Heart left ventricle (tissue), 13 donors: ENCODE results near the gene DAB2IP.

Experiments used
- CTCF ChIP-seq, 12 donors: fragments of 200-600 bp; sonication (generic) in 4 of 12; IDR thresholded peaks; one replicate each; pipeline versions ENCODE4 v1.5.0 to v1.8.0; 2018 to 2022; ENCODE audit warnings: antibody characterized with exemption in 12 of 12, mild to moderate bottlenecking in 5 of 12
- POLR2A ChIP-seq, 2 donors: fragments of 450-650 bp; IDR thresholded peaks; one replicate each; pipeline ENCODE4 v1.6.1; 2017; ENCODE audit warnings: antibody characterized with exemption in 2 of 2, mild to moderate bottlenecking in 2 of 2, moderate library complexity in 2 of 2
- donor health status: ischemic (EF 13 %, LVEDD 7.1; RV severe dilation, severe dysfunction).
- donor health status: DM: no; HTN: yes; CAD: no.
- donor health status: DM: no; HTN: no; CAD: no.
- donor health status: ischemic (EF 25% LVEDD 6.9; RV normal size, moderate dysfunction).
- donor health status: ischemic (EF 25% LVEDD 5.7; RV mildly dilated, moderate dysfunction).
- donor health status: ischemic (EF 35%, LVEDD 5.7; RV mildly dilated, moderate dysfunction).
- donor health status: nonischemic (EF 11% LVEDD 7.7; RV severe dilation, severe dysfunction).
- donor health status: DM: yes; HTN: yes; CAD: no.
- donor health status: PGD.
- donor health status: ischemic (EF 29% LVEDD 5.4; RV normal size, mild dysfunction).
- donor health status: nonischemic (EF 23%, LVEDD 6.1; RV moderate dilation, normal function).

- TF ChIP-seq CTCF (IDR thresholded peaks at IDR 0.05) = no peak
- TF ChIP-seq POLR2A (IDR thresholded peaks at IDR 0.05) = no peak
Observed at GRCh38 chr9:121790841-121791240, 139.4 kb downstream of the DAB2IP start.
